GM21717 (cell line): Measurements from ENCODE around the gene MC3R.
"Not testable (repeated sequence)": the region's sequence is repeated elsewhere in the genome, so short reads cannot be mapped to it uniquely, and the experiment has no call there.

Experiments used
- ATAC-seq: cut with Tn5 transposase; IDR thresholded peaks from one replicate; pipeline ENCODE4 v1.9.1; 2021; ENCODE audit warnings: mild to moderate bottlenecking, moderate library complexity; ENCODE audit not compliant: unreplicated experiment

Gene MC3R

GRCh38 chr20:56247954-56248782 is at the start of gene MC3R:
TSS of gene MC3R (plus strand) at chr20:56248732. CDS start at chr20:56248844, 112 bp downstream.
- no peak for ATAC-seq

- no peak for ATAC-seq
Measured at GRCh38 chr20:56200456-56200855, 48.1 kb upstream of the MC3R start.

GRCh38 chr20:56202493-56203077 is 45.9 kb upstream of the MC3R start:
- no peak for ATAC-seq

DNA sequence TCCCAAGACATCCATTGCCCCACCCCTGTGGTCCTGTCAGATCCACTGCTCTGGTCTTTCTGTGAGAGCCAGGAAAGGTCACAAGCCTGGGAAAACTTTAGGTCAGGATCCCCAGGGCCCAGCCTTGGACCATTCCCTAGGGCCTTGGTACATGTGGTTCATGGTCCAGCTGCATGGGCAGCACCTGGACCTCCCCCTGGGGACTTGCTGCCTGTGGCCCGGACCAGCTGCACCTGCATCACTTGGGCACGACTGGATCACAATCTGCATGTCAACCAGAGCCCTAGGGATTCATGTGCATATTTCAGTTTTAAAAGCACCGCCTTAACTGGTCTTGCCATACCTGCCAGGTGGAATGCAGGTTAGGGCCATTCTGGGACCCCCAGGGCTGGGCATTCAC is 44.3 kb upstream of the MC3R start:
- no peak for ATAC-seq

GRCh38 chr20:56205346-56205745 is 43.2 kb upstream of the MC3R start:
- ATAC-seq: no peak

DNA sequence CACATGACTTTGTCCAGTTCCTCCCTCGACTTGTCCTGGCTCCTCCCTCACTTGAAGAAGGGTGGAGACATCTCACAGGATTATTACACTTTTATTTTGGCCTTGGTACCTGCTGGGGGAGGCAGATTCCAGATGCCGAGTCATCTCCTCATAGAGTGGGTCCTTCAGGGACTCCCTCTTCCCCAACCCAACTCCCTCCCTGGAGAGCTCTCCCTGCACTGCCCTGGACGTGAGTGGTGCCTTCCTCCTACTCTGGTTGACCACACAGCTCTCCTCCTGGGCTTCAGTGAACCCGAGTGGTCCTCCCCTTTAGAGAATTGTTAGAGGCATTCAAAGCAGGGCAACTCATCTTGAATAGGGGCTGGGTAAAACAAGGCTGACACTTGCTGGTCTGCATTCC is 40.9 kb upstream of the MC3R start:
- no peak for ATAC-seq

DNA sequence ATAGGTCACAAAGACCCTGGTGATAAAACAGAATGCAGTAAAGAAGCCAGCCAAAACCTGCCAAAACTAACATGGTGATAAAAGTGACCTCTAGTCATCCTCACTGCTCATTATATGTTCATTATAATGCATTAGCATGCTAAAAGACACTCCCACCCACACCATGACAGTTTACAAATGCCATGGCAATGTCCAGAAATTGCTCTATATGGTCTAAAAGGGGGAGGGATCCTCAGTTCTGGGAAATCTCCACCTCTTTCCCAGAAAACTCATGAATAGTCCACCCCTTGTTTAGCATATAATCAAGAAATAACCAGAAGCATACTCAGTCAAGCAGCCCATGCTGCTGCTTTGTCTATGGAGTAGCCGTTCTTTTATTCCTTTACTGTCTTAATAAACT is 40.4 kb upstream of the MC3R start:
- ATAC-seq: no peak

- no peak for ATAC-seq
Measured at GRCh38 chr20:56211051-56211450, 37.5 kb upstream of the MC3R start.

DNA sequence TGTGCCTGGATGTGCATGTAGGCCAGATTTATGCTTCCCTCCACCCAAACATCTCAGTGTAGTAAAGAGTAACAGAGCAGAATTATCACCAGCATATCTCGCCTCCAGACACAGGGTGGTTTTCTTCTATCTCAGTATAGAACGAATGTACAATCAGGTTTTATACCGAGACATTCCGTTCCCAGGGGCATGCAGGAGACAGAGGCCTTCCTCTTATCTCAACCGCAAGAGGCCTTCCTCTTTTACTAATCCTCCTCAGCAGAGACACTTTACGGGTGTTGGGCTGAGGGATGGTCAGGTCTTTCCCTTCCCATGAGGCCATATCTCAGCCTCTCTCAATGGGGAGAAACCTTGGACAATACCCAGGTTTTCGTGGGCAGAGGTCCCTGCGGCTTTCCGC is 36.4 kb upstream of the MC3R start:
- ATAC-seq: no peak

DNA sequence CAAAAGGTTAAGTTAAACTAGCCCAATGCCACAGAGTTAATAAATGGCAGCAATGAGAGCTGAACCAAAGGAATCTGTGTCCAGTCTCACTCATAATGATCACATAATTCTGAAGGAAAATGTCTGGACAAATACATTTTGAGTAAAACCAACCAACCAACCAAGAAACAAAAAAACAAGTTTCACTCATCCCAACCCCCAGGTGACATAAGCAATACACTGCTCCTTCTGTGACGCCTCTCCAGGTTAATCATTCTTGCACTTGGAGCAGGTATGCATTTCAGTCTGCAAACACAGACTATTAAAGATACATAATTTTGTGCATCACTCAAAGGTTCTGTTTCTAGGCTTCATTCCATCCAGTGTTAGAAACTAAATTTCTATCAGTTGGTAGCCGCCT is 35.2 kb upstream of the MC3R start:
- no peak for ATAC-seq

DNA sequence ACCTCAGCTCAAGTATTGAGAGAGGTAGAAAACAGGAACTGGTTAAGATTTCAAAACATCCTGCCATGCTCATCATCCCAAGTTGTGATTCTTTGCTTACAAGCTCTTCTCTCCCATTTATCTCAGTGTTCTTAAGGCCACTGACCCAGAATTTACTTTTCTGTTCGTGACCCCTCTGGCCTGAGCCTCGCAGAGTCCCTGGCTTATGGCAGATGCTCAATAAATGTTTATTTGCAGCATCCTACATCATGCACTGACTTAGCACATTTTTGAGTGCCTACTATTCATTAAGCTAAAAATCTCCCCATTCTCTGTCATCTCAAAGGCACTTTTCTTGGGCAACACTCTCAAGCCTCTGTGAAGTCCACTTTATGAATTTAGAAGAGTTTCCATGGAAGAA is 33.4 kb upstream of the MC3R start:
- no peak for ATAC-seq

DNA sequence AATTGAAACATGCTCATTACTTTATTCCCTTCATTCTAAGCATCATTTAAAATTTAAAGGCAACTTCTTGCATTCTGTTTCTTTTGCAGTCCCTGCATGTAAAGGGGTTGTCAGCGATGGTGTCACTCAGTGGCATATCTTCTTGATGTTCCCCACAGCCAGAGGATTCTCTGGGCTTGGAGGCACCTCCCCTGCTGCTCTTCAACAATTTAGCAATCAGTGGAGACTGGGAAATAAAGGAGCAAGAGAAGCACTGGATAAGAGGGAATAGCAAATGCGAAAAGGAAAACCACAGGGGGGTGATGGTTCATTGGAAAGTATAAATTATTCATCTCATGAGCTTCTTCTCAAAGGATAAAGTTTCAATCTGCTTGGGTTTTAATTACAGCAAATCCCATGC is 30.7 kb upstream of the MC3R start:
- no peak for ATAC-seq

DNA sequence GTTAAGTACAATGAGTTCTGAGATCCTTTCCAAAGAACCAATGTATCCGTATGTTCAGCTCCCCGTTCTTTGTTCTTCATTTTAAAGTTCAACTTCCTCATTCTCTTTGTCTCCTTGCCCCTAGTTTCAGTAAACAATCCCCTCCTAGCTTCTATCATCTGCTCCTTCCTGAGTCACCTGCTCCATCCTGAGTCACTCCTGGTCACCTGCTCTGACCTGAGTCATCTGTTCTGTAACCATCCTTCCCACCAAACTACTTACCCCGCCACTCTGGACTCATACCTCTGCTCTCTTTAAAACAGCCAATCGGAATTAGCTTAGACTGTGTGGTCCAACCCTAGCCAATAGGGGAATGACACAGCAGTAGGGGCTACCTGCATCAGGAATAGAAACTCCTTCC is 27.3 kb upstream of the MC3R start:
- not testable (repeated sequence) for ATAC-seq

DNA sequence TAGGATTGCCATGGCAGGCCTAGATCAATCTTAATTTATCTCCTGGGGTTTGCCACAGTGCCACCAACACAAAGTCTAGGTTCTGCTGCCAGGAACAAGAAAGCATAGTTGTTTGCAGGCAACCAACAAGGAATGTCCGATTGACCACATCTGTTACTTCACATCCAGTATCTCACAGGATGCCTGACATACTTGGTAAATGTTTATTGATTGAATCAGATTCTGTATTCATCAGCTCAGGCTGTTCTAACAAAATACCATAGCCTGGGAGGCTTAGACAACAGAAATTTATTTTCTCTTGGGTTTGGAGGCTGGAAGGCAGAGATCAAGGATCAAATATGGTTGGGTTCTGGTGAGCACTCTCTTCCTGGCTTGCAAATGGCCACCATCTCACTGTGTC is 26.3 kb upstream of the MC3R start:
- ATAC-seq: no peak

DNA sequence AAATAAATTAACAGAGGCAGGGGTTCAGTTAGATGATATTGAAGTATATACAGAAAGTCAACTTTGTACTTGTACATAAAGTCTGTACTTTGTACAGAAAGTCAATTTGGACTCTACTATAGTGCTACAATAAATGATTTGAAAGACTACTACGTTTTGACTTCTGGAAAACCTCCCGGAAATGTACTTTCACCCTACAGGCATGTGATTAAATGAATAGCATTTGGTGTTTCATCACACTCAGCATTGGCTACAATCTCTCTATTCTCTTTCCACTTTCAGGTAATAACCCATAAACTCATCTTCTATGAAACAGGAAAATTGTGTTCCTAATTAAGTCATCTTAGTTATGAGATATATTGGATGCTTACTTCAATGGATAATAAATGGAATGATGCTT is 25.6 kb upstream of the MC3R start:
- no peak for ATAC-seq

DNA sequence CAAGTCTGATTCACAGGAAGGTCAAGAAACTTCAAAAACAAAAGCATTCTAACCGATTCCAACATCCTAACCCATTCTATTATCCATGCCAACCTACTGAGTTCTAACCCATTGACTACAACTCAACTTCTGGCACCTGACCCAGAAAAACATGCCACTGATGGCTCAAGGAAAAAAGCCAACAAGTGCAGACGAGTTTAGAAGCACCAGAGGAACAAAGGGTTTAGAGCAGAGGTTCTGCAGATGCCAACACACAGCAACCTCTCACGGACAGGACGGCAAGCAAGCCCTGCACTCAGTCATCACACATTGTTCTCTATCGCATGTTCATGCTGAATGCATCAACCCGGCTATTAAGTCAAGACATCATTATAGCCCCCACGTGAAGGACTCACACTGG is 25.2 kb upstream of the MC3R start:
- ATAC-seq: no peak

GRCh38 chr20:56228021-56228420 is 20.5 kb upstream of the MC3R start:
- ATAC-seq: no peak

- no peak for ATAC-seq
Measured at GRCh38 chr20:56229812-56230211, 18.7 kb upstream of the MC3R start.

DNA sequence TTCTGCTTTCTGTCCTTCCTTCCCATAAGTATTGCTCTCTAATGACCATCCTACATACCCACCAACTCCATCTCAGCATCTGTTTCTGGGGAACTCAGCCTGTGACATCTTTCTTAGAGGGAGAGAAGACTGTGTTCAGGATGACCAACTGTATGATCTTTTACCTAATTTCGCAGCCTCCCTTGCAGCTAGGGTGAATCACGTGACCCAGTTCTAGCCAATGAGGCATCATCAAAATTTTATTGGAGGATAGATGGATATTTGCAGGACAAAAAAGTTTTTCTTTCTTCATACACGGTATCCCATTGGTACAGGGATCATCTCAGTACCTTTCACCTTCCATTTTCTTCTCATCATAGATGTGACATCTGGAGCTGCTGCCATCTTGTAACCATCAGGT is 14.4 kb upstream of the MC3R start:
- ATAC-seq: no peak

- no peak for ATAC-seq
Measured at GRCh38 chr20:56237335-56237734, 11.2 kb upstream of the MC3R start.

GRCh38 chr20:56244259-56244658 is 4.3 kb upstream of the MC3R start:
- ATAC-seq: no peak

DNA sequence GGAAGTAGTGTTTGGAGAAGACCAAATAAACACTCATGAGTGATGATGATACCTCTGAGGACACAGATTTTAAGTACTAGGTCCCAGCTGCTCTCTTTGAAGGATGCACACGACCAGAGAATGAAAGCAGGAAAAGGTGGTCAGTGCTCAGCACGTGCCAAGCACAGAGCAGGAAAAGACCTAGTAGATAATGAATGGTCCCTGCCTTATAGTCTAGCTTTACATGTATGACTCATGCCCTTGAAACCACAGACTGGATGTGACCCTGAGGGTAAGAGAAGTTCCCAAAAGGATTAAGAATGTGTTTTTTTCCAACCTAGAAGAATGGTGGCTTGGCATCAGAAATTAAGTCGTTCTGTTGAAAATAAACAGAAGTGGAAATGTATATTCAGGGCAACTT is 2.8 kb upstream of the MC3R start:
- no peak for ATAC-seq
